HG03520 (cell line): ENCODE data around the gene TLE1.

Experiments used
- ATAC-seq: cut with Tn5 transposase; IDR thresholded peaks from one replicate; pipeline ENCODE4 v1.9.1; 2021; ENCODE audit warnings: mild to moderate bottlenecking, moderate library complexity; ENCODE audit not compliant: unreplicated experiment

TLE1 gene

GRCh38 chr9:81686614-81687520 is 2.5 kb downstream of the TLE1 start:
- peak; percentile 27 for ATAC-seq

GRCh38 chr9:81685763-81686613 is 3.4 kb downstream of the TLE1 start:
- ATAC-seq, result no peak

- no peak for ATAC-seq
These were observed 4.7 kb downstream of the TLE1 start for GRCh38 chr9:81684635-81685034.

GRCh38 chr9:81683704-81684103 is 5.6 kb downstream of the TLE1 start:
- no peak for ATAC-seq

- ATAC-seq, result no peak
These were observed 6.1 kb downstream of the TLE1 start for GRCh38 chr9:81683238-81683637.

- ATAC-seq, result no peak
These were observed 6.5 kb downstream of the TLE1 start for GRCh38 chr9:81682797-81683196.

GRCh38 chr9:81682177-81682576 is 7.2 kb downstream of the TLE1 start:
- no peak for ATAC-seq

- ATAC-seq, result no peak
These were observed 8.8 kb downstream of the TLE1 start for GRCh38 chr9:81680506-81680905.

- ATAC-seq, result no peak
These were observed 9.3 kb downstream of the TLE1 start for GRCh38 chr9:81680006-81680405.

GRCh38 chr9:81678088-81678487 is 11.3 kb downstream of the TLE1 start:
- ATAC-seq, result no peak

GRCh38 chr9:81676395-81676794 is 13.0 kb downstream of the TLE1 start:
- no peak for ATAC-seq

- no peak for ATAC-seq
These were observed 16.0 kb downstream of the TLE1 start for GRCh38 chr9:81673310-81673709.

GRCh38 chr9:81671880-81672280 is 17.5 kb downstream of the TLE1 start:
- no peak for ATAC-seq

GRCh38 chr9:81669866-81670265 is 19.5 kb downstream of the TLE1 start:
- ATAC-seq, result no peak

GRCh38 chr9:81669041-81669651 is 20.2 kb downstream of the TLE1 start:
- ATAC-seq, result no peak

- no peak for ATAC-seq
These were observed 23.2 kb downstream of the TLE1 start for GRCh38 chr9:81666123-81666522.

GRCh38 chr9:81665322-81665871 is 23.9 kb downstream of the TLE1 start:
- no peak for ATAC-seq

GRCh38 chr9:81664638-81665222 is 24.6 kb downstream of the TLE1 start:
- no peak for ATAC-seq

GRCh38 chr9:81661339-81661738 is 28.0 kb downstream of the TLE1 start:
- ATAC-seq, result no peak

- no peak for ATAC-seq
These were observed 32.4 kb downstream of the TLE1 start for GRCh38 chr9:81656871-81657337.

GRCh38 chr9:81656004-81656403 is 33.3 kb downstream of the TLE1 start:
- ATAC-seq, result peak; percentile 90
